Activated gamma-delta T cell treated with anti-CD3 and anti-CD28 coated beads, Interleukin-2, amount 50 U/mL, for 16 hours (primary cell): ENCODE measurements around the gene FZD8.

ENCODE experiments used
- DNase-seq: peaks from one replicate; pipeline ENCODE4 v3.0.0-alpha.2; 2020; ENCODE audit warnings: low read depth

Gene FZD8

GRCh38 chr10:35641676-35642034 is 441 bp downstream of the FZD8 start:
- DNase-seq, result no peak

GRCh38 chr10:35640951-35641675 is 983 bp downstream of the FZD8 start:
- no peak for DNase-seq

GRCh38 chr10:35640474-35640873 is 1.6 kb downstream of the FZD8 start:
- DNase-seq, result no peak

- no peak for DNase-seq
Measured at GRCh38 chr10:35639728-35640401, 2.2 kb downstream of the FZD8 start.

GRCh38 chr10:35639021-35639727 is 2.9 kb downstream of the FZD8 start:
- DNase-seq, result no peak

GRCh38 chr10:35638101-35638500 is 4.0 kb downstream of the FZD8 start:
- no peak for DNase-seq

- no peak for DNase-seq
Measured at GRCh38 chr10:35637462-35637861, 4.6 kb downstream of the FZD8 start.

- DNase-seq, result no peak
Measured at GRCh38 chr10:35636956-35637355, 5.1 kb downstream of the FZD8 start.

GRCh38 chr10:35635576-35635975 is 6.5 kb downstream of the FZD8 start:
- DNase-seq, result no peak

GRCh38 chr10:35633006-35633980 is 8.8 kb downstream of the FZD8 start:
- DNase-seq, result no peak

- DNase-seq, result no peak
Measured at GRCh38 chr10:35632027-35632426, 10.1 kb downstream of the FZD8 start.

GRCh38 chr10:35631404-35631803 is 10.7 kb downstream of the FZD8 start:
- no peak for DNase-seq

- DNase-seq, result no peak
Measured at GRCh38 chr10:35626971-35627507, 15.1 kb downstream of the FZD8 start.

GRCh38 chr10:35614312-35614711 is 27.8 kb downstream of the FZD8 start:
- no peak for DNase-seq

GRCh38 chr10:35613597-35614226 is 28.4 kb downstream of the FZD8 start:
- no peak for DNase-seq

- DNase-seq, result no peak
Measured at GRCh38 chr10:35613107-35613440, 29.0 kb downstream of the FZD8 start.

GRCh38 chr10:35612385-35613106 is 29.6 kb downstream of the FZD8 start:
- no peak for DNase-seq

GRCh38 chr10:35611750-35612149 is 30.3 kb downstream of the FZD8 start:
- DNase-seq, result no peak

GRCh38 chr10:35608328-35608672 is 33.8 kb downstream of the FZD8 start:
- no peak for DNase-seq

- DNase-seq, result no peak
Measured at GRCh38 chr10:35607475-35608327, 34.4 kb downstream of the FZD8 start.
